ENCODE results near the gene FUT9. TPM values are rescaled to one million over a fixed set of nuclear protein-coding genes. Genes with fewer than 3 reads are reported as not detected.

FUT9 gene
- polyA plus RNA-seq, 4 donors = under 0.01 TPM; not detected in 3

DNA sequence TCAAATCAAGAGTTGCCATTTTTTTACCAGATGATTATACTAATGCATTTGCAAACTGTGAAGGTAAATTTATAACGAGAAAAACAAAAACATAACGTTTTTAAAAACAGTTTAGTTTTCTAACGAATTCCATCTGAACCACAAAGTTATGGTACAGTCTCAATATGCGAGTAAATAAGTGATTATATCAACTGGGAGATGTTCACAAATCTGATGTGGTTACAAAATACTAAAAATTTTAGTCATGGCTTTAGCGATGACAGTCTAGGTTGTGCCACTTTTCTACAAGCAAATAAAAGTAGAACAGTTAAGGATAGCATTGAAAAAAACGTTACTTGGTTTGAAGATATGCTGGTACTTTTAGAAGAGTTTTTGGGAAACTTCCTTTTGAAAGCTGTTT is 186.8 kb downstream of the FUT9 start:
- FAIRE-seq = no peak
- H3K36me3 ChIP-seq (ENCODE audit: control insufficient read depth in 3 of 3, insufficient read depth in 2 of 3, low read depth in 1 of 3, low read length in 3 of 3) = no peaks in the 10 kb centered on the region
- DNase-seq = no peak
- H3K9me3 ChIP-seq (ENCODE audit: control insufficient read depth in 2 of 2, insufficient read depth in 1 of 2, low read depth in 1 of 2, low read length in 1 of 2) = no peaks in the 10 kb centered on the region
- H3K4me1 ChIP-seq (ENCODE audit: control insufficient read depth in 3 of 3, insufficient read depth in 2 of 3, low read depth in 1 of 3, low read length in 2 of 3) = no peaks in the 10 kb centered on the region
- no peak overlapping the region for H3K4me3 ChIP-seq (ENCODE audit: low read depth in 1 of 3, low read length in 3 of 3)
- 70 to 80% (median 76%) methylated on average over 6 of the region's 6 CpGs for WGBS, 3 donors
- no peak overlapping the region for H3K27ac ChIP-seq (ENCODE audit: low read depth in 1 of 3, low read length in 2 of 3)
- H3K27me3 ChIP-seq (ENCODE audit: control insufficient read depth in 3 of 3, insufficient read depth in 3 of 3, low read length in 3 of 3) = no peaks in the 10 kb centered on the region

DNA sequence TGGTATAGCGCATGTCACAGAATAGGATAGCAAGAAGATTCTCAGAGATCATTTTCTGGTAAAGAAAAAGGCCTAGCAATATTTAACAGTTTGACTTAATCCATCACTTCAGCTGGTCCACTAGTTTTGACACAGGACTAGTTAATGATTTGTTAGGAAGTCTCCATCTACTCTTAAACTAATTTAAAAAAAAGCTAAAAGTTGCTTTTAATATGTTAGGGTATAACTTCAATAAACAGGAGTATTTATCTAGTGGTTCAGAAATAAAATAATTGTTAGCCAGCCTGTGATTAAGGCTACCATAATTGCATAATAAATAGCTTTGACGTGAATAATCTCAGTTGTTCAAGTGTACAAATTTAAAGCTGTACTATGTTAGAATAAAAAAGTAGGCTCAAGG is 195.6 kb downstream of the FUT9 start:
- no peak for FAIRE-seq
- no peaks in the 10 kb centered on the region for H3K27me3 ChIP-seq (ENCODE audit: control insufficient read depth in 3 of 3, insufficient read depth in 3 of 3, low read length in 3 of 3)
- no peaks in the 10 kb centered on the region for H3K9me3 ChIP-seq (ENCODE audit: control insufficient read depth in 2 of 2, insufficient read depth in 1 of 2, low read depth in 1 of 2, low read length in 1 of 2)
- WGBS, 3 donors = 57 to 74% (median 66%) methylated on average over 2 of the region's 2 CpGs
- H3K4me3 ChIP-seq (ENCODE audit: low read depth in 1 of 3, low read length in 3 of 3) = no peak overlapping the region
- H3K36me3 ChIP-seq (ENCODE audit: control insufficient read depth in 3 of 3, insufficient read depth in 2 of 3, low read depth in 1 of 3, low read length in 3 of 3) = no peaks in the 10 kb centered on the region
- DNase-seq = no peak
- H3K4me1 ChIP-seq (ENCODE audit: control insufficient read depth in 3 of 3, insufficient read depth in 2 of 3, low read depth in 1 of 3, low read length in 2 of 3) = no peaks in the 10 kb centered on the region
- H3K27ac ChIP-seq (ENCODE audit: low read depth in 1 of 3, low read length in 2 of 3) = no peak overlapping the region

DNA sequence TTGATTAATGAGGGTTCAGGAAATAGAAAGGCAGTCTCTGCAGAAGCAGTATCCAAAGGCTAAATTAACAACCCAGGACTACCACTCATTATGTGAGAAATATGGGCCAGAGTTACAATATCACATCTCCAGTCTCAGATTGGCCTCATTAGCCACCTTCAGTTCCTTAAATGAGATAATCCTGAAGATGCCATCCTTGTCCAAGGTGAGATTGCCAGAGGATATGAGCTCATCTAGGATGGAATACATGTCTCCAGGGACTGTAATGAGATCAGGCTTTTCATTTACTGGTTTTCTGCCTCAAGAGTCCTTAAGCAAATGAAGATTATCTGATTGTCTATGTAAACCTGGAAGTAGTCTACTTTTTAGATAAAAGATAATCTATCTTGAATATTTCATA is 196.3 kb downstream of the FUT9 start:
- Histone ChIP-seq H3K27ac (ENCODE audit: low read depth in 1 of 3, low read length in 2 of 3) (no peak overlapping the region), H3K36me3 (ENCODE audit: control insufficient read depth in 3 of 3, insufficient read depth in 2 of 3, low read depth in 1 of 3, low read length in 3 of 3) (no peaks in the 10 kb centered on the region), H3K27me3 (ENCODE audit: control insufficient read depth in 3 of 3, insufficient read depth in 3 of 3, low read length in 3 of 3) (no peaks in the 10 kb centered on the region), H3K4me3 (ENCODE audit: low read depth in 1 of 3, low read length in 3 of 3) (no peak overlapping the region), H3K9me3 (ENCODE audit: control insufficient read depth in 2 of 2, insufficient read depth in 1 of 2, low read depth in 1 of 2, low read length in 1 of 2) (no peaks in the 10 kb centered on the region), H3K4me1 (ENCODE audit: control insufficient read depth in 3 of 3, insufficient read depth in 2 of 3, low read depth in 1 of 3, low read length in 2 of 3) (no peaks in the 10 kb centered on the region)
- FAIRE-seq = no peak
- no peak for DNase-seq

DNA sequence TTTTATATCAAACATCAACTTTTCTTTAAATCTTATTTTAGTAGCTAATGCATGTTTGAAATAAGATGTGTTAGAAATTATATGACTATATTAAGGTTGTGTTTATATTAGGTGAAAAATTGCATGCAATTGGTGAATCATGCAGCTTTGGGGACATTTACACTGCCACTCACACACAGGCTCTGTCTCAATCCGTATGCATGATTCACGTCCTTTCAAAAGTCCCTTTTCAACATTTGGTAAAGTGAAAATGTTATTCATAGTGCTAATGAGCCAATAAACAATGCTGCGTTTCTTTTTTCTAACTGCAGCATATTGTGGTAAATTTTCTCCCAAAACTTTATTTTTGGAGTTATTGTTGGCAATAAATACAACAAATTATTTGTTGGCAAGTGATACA is 198.0 kb downstream of the FUT9 start:
- FAIRE-seq = no peak
- Histone ChIP-seq H3K9me3 (ENCODE audit: control insufficient read depth in 2 of 2, insufficient read depth in 1 of 2, low read depth in 1 of 2, low read length in 1 of 2) (no peaks in the 10 kb centered on the region), H3K4me3 (ENCODE audit: low read depth in 1 of 3, low read length in 3 of 3) (no peak overlapping the region), H3K4me1 (ENCODE audit: control insufficient read depth in 3 of 3, insufficient read depth in 2 of 3, low read depth in 1 of 3, low read length in 2 of 3) (no peaks in the 10 kb centered on the region), H3K27me3 (ENCODE audit: control insufficient read depth in 3 of 3, insufficient read depth in 3 of 3, low read length in 3 of 3) (no peaks in the 10 kb centered on the region), H3K36me3 (ENCODE audit: control insufficient read depth in 3 of 3, insufficient read depth in 2 of 3, low read depth in 1 of 3, low read length in 3 of 3) (no peaks in the 10 kb centered on the region), H3K27ac (ENCODE audit: low read depth in 1 of 3, low read length in 2 of 3) (no peak overlapping the region)
- 67 to 84% (median 68%) methylated on average over 3 of the region's 3 CpGs for WGBS, 3 donors
- no peak for DNase-seq

DNA sequence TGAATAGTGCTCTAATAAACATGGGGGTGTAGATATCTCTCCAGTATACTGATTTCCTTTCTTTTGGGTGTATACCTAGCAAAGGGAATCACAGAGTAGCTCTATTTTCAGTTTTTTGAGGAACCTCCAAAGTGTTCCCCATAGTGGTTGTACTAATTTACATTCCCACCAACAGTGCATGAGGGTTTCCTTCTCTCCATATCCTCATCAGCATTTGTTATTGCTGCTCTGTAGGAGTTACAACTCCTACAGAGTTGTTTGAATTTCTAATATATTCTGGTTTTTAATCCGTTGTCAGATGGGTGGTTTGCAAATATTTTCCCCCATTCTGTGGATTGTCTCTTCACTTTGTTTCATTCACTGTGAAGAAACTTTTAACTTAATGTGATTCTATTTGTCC is 207.9 kb downstream of the FUT9 start:
- DNase-seq (no peak), FAIRE-seq (no peak)
- no peaks in the 10 kb centered on the region for H3K4me1 ChIP-seq (ENCODE audit: control insufficient read depth in 3 of 3, insufficient read depth in 2 of 3, low read depth in 1 of 3, low read length in 2 of 3)
- H3K36me3 ChIP-seq (ENCODE audit: control insufficient read depth in 3 of 3, insufficient read depth in 2 of 3, low read depth in 1 of 3, low read length in 3 of 3) = no peaks in the 10 kb centered on the region
- 17 to 22% (median 21%) methylated on average over 1 of the region's 1 CpG for WGBS, 3 donors
- H3K4me3 ChIP-seq (ENCODE audit: low read depth in 1 of 3, low read length in 3 of 3) = no peak overlapping the region
- no peaks in the 10 kb centered on the region for H3K27me3 ChIP-seq (ENCODE audit: control insufficient read depth in 3 of 3, insufficient read depth in 3 of 3, low read length in 3 of 3)
- no peak overlapping the region for H3K27ac ChIP-seq (ENCODE audit: low read depth in 1 of 3, low read length in 2 of 3)
- no peaks in the 10 kb centered on the region for H3K9me3 ChIP-seq (ENCODE audit: control insufficient read depth in 2 of 2, insufficient read depth in 1 of 2, low read depth in 1 of 2, low read length in 1 of 2)

DNA sequence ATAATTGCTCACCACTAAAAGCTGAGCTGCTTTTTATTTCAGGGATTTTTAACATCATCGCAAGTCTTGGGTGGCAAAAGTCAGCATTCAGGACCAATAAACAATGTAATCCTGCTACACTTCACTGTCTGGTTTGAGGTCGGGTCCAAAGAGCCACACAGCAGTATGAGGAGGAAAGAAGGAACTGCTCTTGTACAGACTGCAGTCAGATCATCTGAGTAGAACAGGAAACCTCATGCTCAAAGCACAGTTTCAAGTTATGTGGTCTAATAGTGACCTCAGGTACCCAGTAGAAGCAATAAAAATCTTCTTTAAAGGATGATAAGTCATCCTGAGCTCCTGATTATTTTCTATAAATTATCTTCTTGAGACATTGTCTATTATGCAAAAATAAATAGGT is 211.4 kb downstream of the FUT9 start:
- FAIRE-seq (no peak), DNase-seq (no peak)
- H3K27ac ChIP-seq (ENCODE audit: low read depth in 1 of 3, low read length in 2 of 3) = no peak overlapping the region
- 56 to 61% (median 57%) methylated on average over 2 of the region's 2 CpGs for WGBS, 3 donors
- H3K4me1 ChIP-seq (ENCODE audit: control insufficient read depth in 3 of 3, insufficient read depth in 2 of 3, low read depth in 1 of 3, low read length in 2 of 3) = no peaks in the 10 kb centered on the region
- H3K4me3 ChIP-seq (ENCODE audit: low read depth in 1 of 3, low read length in 3 of 3) = no peak overlapping the region
- H3K27me3 ChIP-seq (ENCODE audit: control insufficient read depth in 3 of 3, insufficient read depth in 3 of 3, low read length in 3 of 3) = no peaks in the 10 kb centered on the region
- H3K36me3 ChIP-seq (ENCODE audit: control insufficient read depth in 3 of 3, insufficient read depth in 2 of 3, low read depth in 1 of 3, low read length in 3 of 3) = no peaks in the 10 kb centered on the region
- no peaks in the 10 kb centered on the region for H3K9me3 ChIP-seq (ENCODE audit: control insufficient read depth in 2 of 2, insufficient read depth in 1 of 2, low read depth in 1 of 2, low read length in 1 of 2)

DNA sequence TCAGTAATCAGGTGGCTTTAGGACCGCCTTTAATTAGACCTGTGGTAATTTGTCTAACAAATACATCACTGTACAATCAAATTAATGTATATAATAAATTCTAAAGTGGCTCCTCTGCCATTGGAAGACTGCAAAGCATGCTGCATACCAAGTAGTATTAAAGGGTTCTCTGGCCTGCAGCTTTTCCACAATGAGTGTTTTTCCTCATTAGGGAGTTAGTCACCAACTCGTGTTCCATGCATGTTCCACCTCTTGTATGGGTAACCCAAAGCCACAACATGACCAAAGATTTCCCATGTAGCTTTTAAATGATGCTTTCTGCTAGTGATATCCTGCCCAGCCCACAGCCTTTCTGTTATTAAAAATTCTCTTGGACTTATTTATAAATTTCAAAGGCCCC is 218.7 kb downstream of the FUT9 start:
- Histone ChIP-seq H3K27ac (ENCODE audit: low read depth in 1 of 3, low read length in 2 of 3) (no peak overlapping the region), H3K4me3 (ENCODE audit: low read depth in 1 of 3, low read length in 3 of 3) (no peak overlapping the region), H3K9me3 (ENCODE audit: control insufficient read depth in 2 of 2, insufficient read depth in 1 of 2, low read depth in 1 of 2, low read length in 1 of 2) (no peaks in the 10 kb centered on the region), H3K27me3 (ENCODE audit: control insufficient read depth in 3 of 3, insufficient read depth in 3 of 3, low read length in 3 of 3) (no peaks in the 10 kb centered on the region), H3K4me1 (ENCODE audit: control insufficient read depth in 3 of 3, insufficient read depth in 2 of 3, low read depth in 1 of 3, low read length in 2 of 3) (no peaks in the 10 kb centered on the region), H3K36me3 (ENCODE audit: control insufficient read depth in 3 of 3, insufficient read depth in 2 of 3, low read depth in 1 of 3, low read length in 3 of 3) (no peaks in the 10 kb centered on the region)
- DNase-seq (no peak), FAIRE-seq (no peak)
- 30 to 57% (median 36%) methylated on average over 2 of the region's 2 CpGs for WGBS, 3 donors

DNA sequence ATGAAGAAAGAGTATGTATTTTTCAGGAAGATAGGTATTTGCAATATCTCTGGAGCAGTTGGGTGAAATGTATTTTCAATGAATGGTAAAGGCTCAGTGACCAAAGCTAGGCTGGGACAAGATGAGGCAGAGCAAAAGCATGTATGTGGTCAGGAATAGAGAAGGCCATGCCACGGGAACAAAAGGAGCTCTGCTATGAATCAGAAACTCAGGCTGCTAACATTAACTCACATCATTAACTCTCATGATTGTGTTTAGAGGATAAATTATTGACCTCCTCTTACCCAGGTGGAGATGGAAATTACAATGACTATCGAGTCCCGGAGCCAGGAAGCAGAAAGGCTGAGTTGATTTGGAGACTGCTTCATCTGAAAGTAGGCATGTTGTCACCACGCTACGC is 220.2 kb downstream of the FUT9 start:
- Histone ChIP-seq H3K4me3 (ENCODE audit: low read depth in 1 of 3, low read length in 3 of 3) (no peak overlapping the region), H3K4me1 (ENCODE audit: control insufficient read depth in 3 of 3, insufficient read depth in 2 of 3, low read depth in 1 of 3, low read length in 2 of 3) (no peaks in the 10 kb centered on the region), H3K36me3 (ENCODE audit: control insufficient read depth in 3 of 3, insufficient read depth in 2 of 3, low read depth in 1 of 3, low read length in 3 of 3) (no peaks in the 10 kb centered on the region), H3K27me3 (ENCODE audit: control insufficient read depth in 3 of 3, insufficient read depth in 3 of 3, low read length in 3 of 3) (no peaks in the 10 kb centered on the region), H3K27ac (ENCODE audit: low read depth in 1 of 3, low read length in 2 of 3) (no peak overlapping the region), H3K9me3 (ENCODE audit: control insufficient read depth in 2 of 2, insufficient read depth in 1 of 2, low read depth in 1 of 2, low read length in 1 of 2) (no peaks in the 10 kb centered on the region)
- DNase-seq (no peak), FAIRE-seq (no peak)
- WGBS, 3 donors = 92 to 94% (median 93%) methylated on average over 5 of the region's 5 CpGs

DNA sequence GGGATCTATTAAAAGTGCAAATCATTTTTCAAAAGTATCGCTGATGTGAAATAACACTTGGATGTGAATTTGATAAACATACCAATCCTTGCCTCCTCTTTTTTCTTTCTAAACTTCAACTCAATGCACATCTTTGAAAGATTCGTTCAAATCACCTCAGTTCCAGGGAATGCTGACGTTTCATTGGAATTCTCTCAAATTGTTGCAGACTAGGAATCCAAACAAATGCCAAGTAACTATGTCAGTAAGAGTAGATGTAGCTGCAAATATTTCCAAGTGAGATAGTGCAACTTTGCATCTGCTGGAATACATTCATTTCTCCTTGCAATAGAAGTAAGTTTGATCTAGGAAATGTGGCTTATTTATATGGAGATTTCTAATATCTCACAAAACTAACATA is 220.7 kb downstream of the FUT9 start:
- no peaks in the 10 kb centered on the region for H3K27me3 ChIP-seq (ENCODE audit: control insufficient read depth in 3 of 3, insufficient read depth in 3 of 3, low read length in 3 of 3)
- H3K4me3 ChIP-seq (ENCODE audit: low read depth in 1 of 3, low read length in 3 of 3) = no peak overlapping the region
- H3K4me1 ChIP-seq (ENCODE audit: control insufficient read depth in 3 of 3, insufficient read depth in 2 of 3, low read depth in 1 of 3, low read length in 2 of 3) = no peaks in the 10 kb centered on the region
- H3K36me3 ChIP-seq (ENCODE audit: control insufficient read depth in 3 of 3, insufficient read depth in 2 of 3, low read depth in 1 of 3, low read length in 3 of 3) = no peaks in the 10 kb centered on the region
- H3K27ac ChIP-seq (ENCODE audit: low read depth in 1 of 3, low read length in 2 of 3) = no peak overlapping the region
- no peak for FAIRE-seq
- whole genome bisulfite sequencing, 3 donors = 63 to 72% (median 66%) methylated on average over 3 of the region's 3 CpGs
- no peak for DNase-seq
- H3K9me3 ChIP-seq (ENCODE audit: control insufficient read depth in 2 of 2, insufficient read depth in 1 of 2, low read depth in 1 of 2, low read length in 1 of 2) = no peaks in the 10 kb centered on the region
